CD4-positive, alpha-beta T cell treated with Interleukin-15 for 4 hours (primary cell): ENCODE measurements around the gene SF3A2.

ENCODE experiments used
- DNase-seq: peaks from one replicate; pipeline ENCODE4 v3.0.0-alpha.2; 2020; ENCODE audit warnings: low spot score

SF3A2 gene

GRCh38 chr19:2291185-2291751, 54.6 kb downstream of the SF3A2 start:
- DNase-seq = no peak

- DNase-seq = no peak
These were observed 58.2 kb downstream of the SF3A2 start for GRCh38 chr19:2294687-2295335.

GRCh38 chr19:2296141-2296540, 59.5 kb downstream of the SF3A2 start:
- no peak for DNase-seq
